Measurements from ENCODE around the gene UBA6. TPM values are rescaled to one million over a fixed set of nuclear protein-coding genes. Genes with fewer than 3 reads are reported as not detected.

Gene UBA6
- total and polyA plus RNA-seq, 2 of the 4 experiments (the other 2 are of a cell fraction), result 29.2 to 268 TPM

- peaks cover 11% of the 10 kb centered on the region for H3K36me3 ChIP-seq (ENCODE audit: control insufficient read depth, insufficient read depth, low read length)
- H2BK5ac ChIP-seq (ENCODE audit: low read depth, low read length, poor library complexity, severe bottlenecking), result no peak overlapping the region
- no TSS peak for BruUV-seq (replicated peaks)
- no peak overlapping the region for H3K14ac ChIP-seq (replicated peaks; ENCODE audit: low read depth, low read length)
- no peak overlapping the region for H3K4me3 ChIP-seq (ENCODE audit: insufficient read depth, low read depth, low read length)
- in situ Hi-C loops (cut with MboI; ENCODE audit: low sequenced_read_pairs) (no loop called here), intact Hi-C loops (cut with micrococcal nuclease) (no loop called here), dilution Hi-C loops (cut with HindIII; ENCODE audit: low sequenced_read_pairs, unreplicated experiment) (no loop called here)
- no peak overlapping the region for H4K91ac ChIP-seq (ENCODE audit: insufficient read depth, low read depth, low read length)
- no peak overlapping the region for H2BK120ac ChIP-seq (ENCODE audit: low read depth, low read length)
- H3K9ac ChIP-seq (ENCODE audit: low read depth, low read length), result no peak overlapping the region
- H2BK15ac ChIP-seq (ENCODE audit: low read depth, low read length), result no peak overlapping the region
- H3K56ac ChIP-seq (ENCODE audit: extremely low read depth, insufficient read depth, low read length), result no peak overlapping the region
- H3K27ac ChIP-seq (ENCODE audit: insufficient read depth, low read length), result no peak overlapping the region
- no peak for DNase-seq
- H3K9me1 ChIP-seq (ENCODE audit: insufficient read depth, low read length), result no peaks in the 10 kb centered on the region
- no peaks in the 10 kb centered on the region for H3K9me3 ChIP-seq (ENCODE audit: control insufficient read depth, insufficient read depth, low read length)
- no peak overlapping the region for H3K4me2 ChIP-seq (ENCODE audit: low read depth, low read length)
- ChIA-PET CTCF (no interaction called here), POLR2A (ENCODE audit: unreplicated experiment) (no interaction called here)
- H2AK9ac ChIP-seq (replicated peaks; ENCODE audit: low read depth, low read length, poor library complexity), result no peak overlapping the region
- no peak overlapping the region for H3K4ac ChIP-seq (ENCODE audit: low read depth, low read length)
- WGBS, 2 experiments (ENCODE audit: extremely low coverage in 2 of 2, insufficient read length in 1 of 2), result no CpG with 5 or more reads among the region's 2 CpGs
- H3K18ac ChIP-seq (ENCODE audit: low read depth, low read length), result no peak overlapping the region
- TF ChIP-seq MAZ (IDR thresholded peaks at IDR 0.05; ENCODE audit: borderline replicate concordance, low read depth, low read length), result no peak
- TF ChIP-seq MXI1 (IDR thresholded peaks at IDR 0.05; ENCODE audit: borderline replicate concordance, low read depth, low read length), result no peak
- H3K4me1 ChIP-seq (ENCODE audit: control insufficient read depth, insufficient read depth, low read length), result no peaks in the 10 kb centered on the region
- H4K20me1 ChIP-seq (ENCODE audit: insufficient read depth, low read length), result no peaks in the 10 kb centered on the region
- no peak overlapping the region for H2AK5ac ChIP-seq (ENCODE audit: low read depth, low read length)
- H4K5ac ChIP-seq (ENCODE audit: low read depth, low read length), result no peak overlapping the region
- no peak for ATAC-seq (ENCODE audit: low read depth)
- no peak overlapping the region for H3K23ac ChIP-seq (ENCODE audit: low read depth, low read length)
- no peak overlapping the region for H2AFZ ChIP-seq (replicated peaks; ENCODE audit: low read length, poor library complexity)
- no peaks in the 10 kb centered on the region for H3K79me1 ChIP-seq (ENCODE audit: low read depth in 1 of 2, low read length in 2 of 2)
- H2BK20ac ChIP-seq (ENCODE audit: low read depth, low read length), result no peak overlapping the region
- H3K27me3 ChIP-seq (ENCODE audit: control insufficient read depth, insufficient read depth, low read length), result no peaks in the 10 kb centered on the region
- H4K8ac ChIP-seq (ENCODE audit: low read depth in 2 of 2, low read length in 2 of 2), result no peak overlapping the region
These were observed 65.6 kb downstream of the UBA6 start for GRCh38 chr4:67635331-67635730.
